Duodenal mucosa (tissue), 2 donors: Measurements from ENCODE around the gene MEP1A.
A peak's percentile ranks its signal among the peaks of the same experiment; 100 is the strongest.
"Not testable (repeated sequence)": the region's sequence is repeated elsewhere in the genome, so short reads cannot be mapped to it uniquely, and the experiment has no call there.

Experiments
- H3K27ac ChIP-seq: one replicate; pipeline ENCODE4 v1.7.0; 2013; ENCODE audit warnings: low read depth, low read length
- H3K27me3 ChIP-seq, 2 donors: one replicate each; pipeline ENCODE4 v1.7.0; 2013; ENCODE audit warnings: low read length in 2 of 2, control low read depth in 1 of 2; ENCODE audit not compliant: insufficient read depth in 2 of 2, control insufficient read depth in 1 of 2
- H3K36me3 ChIP-seq, 2 donors: one replicate each; pipeline ENCODE4 v1.7.0; 2013; ENCODE audit warnings: low read length in 2 of 2, control low read depth in 1 of 2; ENCODE audit not compliant: insufficient read depth in 2 of 2, control insufficient read depth in 1 of 2
- H3K4me1 ChIP-seq, 2 donors: one replicate each; pipeline ENCODE4 v1.7.0; 2013; ENCODE audit warnings: low read length in 2 of 2, control low read depth in 1 of 2; ENCODE audit not compliant: insufficient read depth in 2 of 2, control insufficient read depth in 1 of 2
- H3K4me3 ChIP-seq, 2 donors: one replicate each; pipeline ENCODE4 v1.7.0; 2013; ENCODE audit warnings: low read length in 2 of 2, low read depth in 1 of 2
- H3K9ac ChIP-seq, 2 donors: one replicate each; pipeline ENCODE4 v1.7.0; 2013; ENCODE audit warnings: low read length in 2 of 2, low read depth in 1 of 2
- H3K9me3 ChIP-seq, 2 donors: one replicate each; pipeline ENCODE4 v1.7.0; 2013; ENCODE audit warnings: low read length in 2 of 2, control low read depth in 1 of 2; ENCODE audit not compliant: control insufficient read depth in 1 of 2

MEP1A gene

GRCh38 chr6:46828939-46829338 is 35.8 kb downstream of the MEP1A start:
- Histone ChIP-seq H3K27me3 (no peaks in the 10 kb centered on the region), H3K36me3 (peaks cover 9 to 30% of the 10 kb centered on the region in 2 donors), H3K4me3 (no peak overlapping the region)

GRCh38 chr6:46832816-46833215 is 39.6 kb downstream of the MEP1A start:
- Histone ChIP-seq H3K36me3 (peaks cover 10 to 38% of the 10 kb centered on the region in 2 donors), H3K9me3 (no peaks in the 10 kb centered on the region), H3K4me1 (no peaks in the 10 kb centered on the region), H3K9ac (no peak overlapping the region), H3K4me3 (no peak overlapping the region), H3K27ac (no peak overlapping the region), H3K27me3 (no peaks in the 10 kb centered on the region)

More at GRCh38 chr6:46828939-46829338, 35.8 kb downstream of the MEP1A start:
- no peak overlapping the region for H3K9ac ChIP-seq
- H3K9me3 ChIP-seq: no peaks in the 10 kb centered on the region
- H3K4me1 ChIP-seq: no peaks in the 10 kb centered on the region
- H3K27ac ChIP-seq: no peak overlapping the region

GRCh38 chr6:46834257-46834916 is 41.2 kb downstream of the MEP1A start:
- not testable (repeated sequence) for H3K9ac ChIP-seq

GRCh38 chr6:46834991-46835390 is 41.8 kb downstream of the MEP1A start:
- not testable (repeated sequence) for H3K27me3 ChIP-seq, H3K4me1 ChIP-seq, H3K27ac ChIP-seq, H3K4me3 ChIP-seq, H3K9me3 ChIP-seq, H3K9ac ChIP-seq
- peaks cover 4 to 48% of the 10 kb centered on the region in 2 donors for H3K36me3 ChIP-seq

More at GRCh38 chr6:46834257-46834916, 41.2 kb downstream of the MEP1A start:
- H3K27ac ChIP-seq, H3K4me3 ChIP-seq, H3K27me3 ChIP-seq, H3K9me3 ChIP-seq, H3K4me1 ChIP-seq: not testable (repeated sequence)
- peaks cover 5 to 48% of the 10 kb centered on the region in 2 donors for H3K36me3 ChIP-seq

GRCh38 chr6:46838033-46838432 is 44.8 kb downstream of the MEP1A start:
- Histone ChIP-seq H3K36me3 (peaks cover 4 to 39% of the 10 kb centered on the region in 2 donors), H3K27me3 (no peaks in the 10 kb centered on the region), H3K9ac (no peak overlapping the region), H3K4me1 (no peaks in the 10 kb centered on the region), H3K9me3 (peaks cover 12% of the 10 kb centered on the region in 2 donors), H3K4me3 (no peak overlapping the region), H3K27ac (no peak overlapping the region)

GRCh38 chr6:46842252-46842846 is 49.2 kb downstream of the MEP1A start:
- H3K27ac ChIP-seq, H3K4me1 ChIP-seq, H3K27me3 ChIP-seq, H3K9ac ChIP-seq, H3K4me3 ChIP-seq: not testable (repeated sequence)
- Histone ChIP-seq H3K36me3 (peaks cover 0 to 12% of the 10 kb centered on the region in 2 donors), H3K9me3 (peaks cover 12 to 16% of the 10 kb centered on the region in 2 donors)

GRCh38 chr6:46845126-46845525 is 51.9 kb downstream of the MEP1A start:
- Histone ChIP-seq H3K27ac (no peak overlapping the region), H3K9ac (no peak overlapping the region), H3K4me1 (peaks cover 0 to 7% of the 10 kb centered on the region in 2 donors)

GRCh38 chr6:46848684-46849360 is 55.6 kb downstream of the MEP1A start:
- Histone ChIP-seq H3K36me3 (no peaks in the 10 kb centered on the region), H3K9me3 (no peaks in the 10 kb centered on the region), H3K4me1 (peaks cover 0 to 7% of the 10 kb centered on the region in 2 donors), H3K4me3 (peak overlapping the region in 1 of 2 donors; percentile 16), H3K27ac (no peak overlapping the region), H3K27me3 (no peaks in the 10 kb centered on the region), H3K9ac (no peak overlapping the region)

More at GRCh38 chr6:46845126-46845525, 51.9 kb downstream of the MEP1A start:
- no peak overlapping the region for H3K4me3 ChIP-seq
- H3K27me3 ChIP-seq: no peaks in the 10 kb centered on the region
- H3K9me3 ChIP-seq: peaks cover 12 to 16% of the 10 kb centered on the region in 2 donors
- H3K36me3 ChIP-seq: no peaks in the 10 kb centered on the region

GRCh38 chr6:46849361-46849690 is 56.1 kb downstream of the MEP1A start:
- H3K4me3 ChIP-seq: no peak overlapping the region
- H3K9ac ChIP-seq: no peak overlapping the region
- H3K36me3 ChIP-seq: no peaks in the 10 kb centered on the region
- no peak overlapping the region for H3K27ac ChIP-seq
- H3K4me1 ChIP-seq: peaks cover 0 to 7% of the 10 kb centered on the region in 2 donors
- no peaks in the 10 kb centered on the region for H3K9me3 ChIP-seq
- H3K27me3 ChIP-seq: no peaks in the 10 kb centered on the region

GRCh38 chr6:46850792-46851191 is 57.6 kb downstream of the MEP1A start:
- H3K4me3 ChIP-seq: no peak overlapping the region
- H3K4me1 ChIP-seq: peaks cover 0 to 7% of the 10 kb centered on the region in 2 donors
- H3K27me3 ChIP-seq: no peaks in the 10 kb centered on the region
- H3K36me3 ChIP-seq: no peaks in the 10 kb centered on the region
- H3K9ac ChIP-seq: no peak overlapping the region
- no peaks in the 10 kb centered on the region for H3K9me3 ChIP-seq
- H3K27ac ChIP-seq: no peak overlapping the region
